GM21825 (cell line): ENCODE measurements around the gene KCNK15.

Experiments
- ATAC-seq: cut with Tn5 transposase; IDR thresholded peaks from one replicate; pipeline ENCODE4 v1.9.1; 2021; ENCODE audit warnings: mild to moderate bottlenecking, moderate library complexity; ENCODE audit not compliant: unreplicated experiment

Gene KCNK15

GRCh38 chr20:44787299-44787698, 41.6 kb downstream of the KCNK15 start:
- ATAC-seq: no peak

GRCh38 chr20:44788706-44789456, 43.2 kb downstream of the KCNK15 start:
- ATAC-seq: no peak

GRCh38 chr20:44790638-44791393, 45.2 kb downstream of the KCNK15 start:
- ATAC-seq: no peak

- no peak for ATAC-seq
These were observed 47.1 kb downstream of the KCNK15 start for GRCh38 chr20:44792796-44793195.

- no peak for ATAC-seq
These were observed 50.2 kb downstream of the KCNK15 start for GRCh38 chr20:44795836-44796235.

GRCh38 chr20:44796311-44796710, 50.6 kb downstream of the KCNK15 start:
- ATAC-seq: no peak

- no peak for ATAC-seq
These were observed 51.2 kb downstream of the KCNK15 start for GRCh38 chr20:44796758-44797457.

- ATAC-seq: no peak
These were observed 54.0 kb downstream of the KCNK15 start for GRCh38 chr20:44799691-44800090.

GRCh38 chr20:44800391-44801046, 54.9 kb downstream of the KCNK15 start:
- no peak for ATAC-seq
